Rectal smooth muscle tissue (tissue), 1 donor: ENCODE results near the gene PACRG.

Source experiments
- H3K27ac ChIP-seq: one replicate; pipeline ENCODE4 v1.7.0; 2013; ENCODE audit warnings: low read depth, low read length, inconsistent platforms
- H3K27me3 ChIP-seq: one replicate; pipeline ENCODE4 v1.7.0; 2013; ENCODE audit warnings: low read length; ENCODE audit not compliant: control insufficient read depth, insufficient read depth
- H3K36me3 ChIP-seq: one replicate; pipeline ENCODE4 v1.7.0; 2013; ENCODE audit warnings: low read length; ENCODE audit not compliant: control insufficient read depth, insufficient read depth
- H3K4me1 ChIP-seq: one replicate; pipeline ENCODE4 v1.7.0; 2013; ENCODE audit warnings: low read length; ENCODE audit not compliant: control insufficient read depth, insufficient read depth
- H3K4me3 ChIP-seq: one replicate; pipeline ENCODE4 v1.7.0; 2013; ENCODE audit warnings: low read length
- H3K9ac ChIP-seq: one replicate; pipeline ENCODE4 v1.7.0; 2013; ENCODE audit warnings: low read length

Gene PACRG

DNA sequence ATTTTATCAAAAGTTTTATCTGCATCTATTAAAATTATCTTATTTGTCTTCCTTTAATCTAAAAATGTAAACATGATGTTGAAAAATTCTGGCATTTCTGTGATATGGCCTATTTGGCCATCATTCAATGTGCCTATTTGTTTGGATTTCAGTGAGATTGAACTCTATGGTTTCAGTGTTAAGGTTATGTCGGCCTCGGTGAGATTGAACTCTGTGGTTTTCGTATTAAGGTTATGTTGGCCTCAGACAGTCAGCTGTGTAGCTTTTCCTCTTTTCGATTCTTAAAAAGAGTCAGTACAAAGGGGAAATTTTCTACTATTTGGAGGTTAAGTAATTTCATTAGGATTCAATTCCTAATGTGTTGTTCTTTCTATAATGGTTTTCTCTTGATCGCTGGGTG, 320.6 kb downstream of the PACRG start:
- H3K36me3 ChIP-seq: no peaks in the 10 kb centered on the region
- no peaks in the 10 kb centered on the region for H3K4me1 ChIP-seq
- no peaks in the 10 kb centered on the region for H3K27me3 ChIP-seq
- no peak overlapping the region for H3K9ac ChIP-seq
- no peak overlapping the region for H3K4me3 ChIP-seq
- no peak overlapping the region for H3K27ac ChIP-seq

DNA sequence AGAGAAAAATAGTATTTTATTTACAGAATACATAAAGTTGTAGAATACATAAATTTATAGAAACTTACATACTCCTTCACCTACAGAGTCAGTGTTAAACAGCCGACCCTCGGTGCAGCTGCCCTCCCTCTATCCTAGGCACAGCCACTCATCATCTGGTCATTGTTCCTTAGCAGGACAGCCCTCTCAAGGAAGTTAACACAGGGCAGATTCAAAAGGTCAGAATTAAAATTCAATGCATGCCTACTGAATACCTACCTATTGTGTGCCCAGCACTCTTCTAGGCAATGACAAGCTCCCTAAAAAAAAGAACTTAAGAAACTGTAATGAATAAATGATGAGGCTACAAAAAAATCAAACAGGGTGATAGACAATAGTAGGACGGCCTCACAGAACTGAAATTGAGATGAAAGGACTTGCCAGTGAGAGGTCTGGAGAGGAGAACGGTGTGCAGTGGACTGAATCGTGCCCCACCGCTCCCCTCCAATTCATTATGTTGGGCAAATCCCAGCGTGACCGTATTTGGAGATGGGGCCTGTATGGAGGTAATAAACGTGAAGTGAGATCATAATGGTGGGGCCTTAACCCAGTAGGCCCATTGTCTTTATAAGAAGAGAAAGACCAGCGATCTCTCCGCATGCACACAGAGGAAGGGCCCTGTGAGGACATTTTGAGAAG, 326.0 kb downstream of the PACRG start:
- Histone ChIP-seq H3K36me3 (no peaks in the 10 kb centered on the region), H3K4me3 (no peak overlapping the region), H3K4me1 (no peaks in the 10 kb centered on the region), H3K27me3 (no peaks in the 10 kb centered on the region), H3K27ac (no peak overlapping the region), H3K9ac (no peak overlapping the region)

DNA sequence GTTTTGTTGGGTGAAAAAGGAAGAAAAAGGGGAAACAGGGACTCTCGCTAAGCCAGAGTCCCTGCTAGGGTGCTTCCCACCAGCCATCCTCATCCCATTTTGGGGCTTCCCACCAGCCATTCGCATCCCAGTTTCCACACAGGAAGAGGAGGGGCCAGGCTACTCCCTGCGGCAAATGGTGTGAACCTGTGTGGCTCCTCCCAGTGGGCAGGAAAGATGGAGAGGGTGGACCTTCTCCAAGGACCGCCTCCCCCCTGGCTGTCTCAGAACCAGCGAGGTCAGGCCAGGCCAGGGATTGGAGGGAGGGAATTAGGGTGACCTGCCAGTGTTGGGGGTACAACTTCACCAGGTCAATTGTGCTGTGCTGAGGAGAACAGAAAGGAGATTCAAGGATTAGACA, 326.9 kb downstream of the PACRG start:
- Histone ChIP-seq H3K36me3 (no peaks in the 10 kb centered on the region), H3K27ac (no peak overlapping the region), H3K4me1 (no peaks in the 10 kb centered on the region), H3K4me3 (no peak overlapping the region), H3K27me3 (no peaks in the 10 kb centered on the region), H3K9ac (no peak overlapping the region)

DNA sequence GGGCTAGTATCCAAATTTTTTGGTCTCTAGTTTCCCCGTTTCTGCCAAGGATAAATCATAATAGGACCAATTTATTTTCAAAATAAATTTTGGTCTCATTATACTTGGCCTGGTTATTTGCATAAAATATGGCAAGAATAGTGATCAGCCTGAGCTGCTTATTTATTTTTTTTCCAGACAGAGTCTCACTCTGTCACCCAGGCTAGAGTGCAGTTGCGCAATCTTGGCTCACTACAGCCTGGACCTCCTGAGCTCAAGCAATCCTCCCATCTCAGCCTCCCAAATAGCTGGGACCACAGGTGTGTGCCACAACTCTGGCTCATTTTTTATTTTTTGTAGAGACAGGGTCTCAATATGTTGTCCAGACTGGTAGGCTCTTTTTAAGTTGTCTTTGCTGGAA, 329.5 kb downstream of the PACRG start:
- no peaks in the 10 kb centered on the region for H3K36me3 ChIP-seq
- H3K9ac ChIP-seq: no peak overlapping the region
- H3K27ac ChIP-seq: no peak overlapping the region
- H3K4me3 ChIP-seq: no peak overlapping the region
- no peaks in the 10 kb centered on the region for H3K4me1 ChIP-seq
- H3K27me3 ChIP-seq: no peaks in the 10 kb centered on the region

DNA sequence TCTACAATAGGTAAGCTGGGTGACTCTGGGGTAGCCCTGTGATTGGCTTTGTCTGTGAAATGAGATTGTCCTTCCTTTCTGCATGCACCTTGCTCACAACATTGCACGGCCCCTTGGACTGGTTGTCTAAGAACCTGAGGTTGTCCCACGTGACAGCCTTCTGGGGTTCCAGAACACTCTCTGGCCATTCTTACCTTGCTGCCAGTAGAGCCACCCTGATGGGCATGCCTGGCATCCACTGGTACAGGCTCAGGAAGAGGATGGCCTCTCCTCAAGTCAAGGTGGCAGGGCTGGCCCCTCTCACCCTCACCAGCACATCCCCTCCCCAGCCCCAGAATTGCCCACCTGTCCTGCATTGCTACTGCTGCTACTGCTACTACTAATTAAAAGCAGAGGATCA, 335.0 kb downstream of the PACRG start:
- Histone ChIP-seq H3K9ac (no peak overlapping the region), H3K4me1 (no peaks in the 10 kb centered on the region), H3K36me3 (no peaks in the 10 kb centered on the region), H3K4me3 (no peak overlapping the region), H3K27me3 (no peaks in the 10 kb centered on the region), H3K27ac (no peak overlapping the region)

DNA sequence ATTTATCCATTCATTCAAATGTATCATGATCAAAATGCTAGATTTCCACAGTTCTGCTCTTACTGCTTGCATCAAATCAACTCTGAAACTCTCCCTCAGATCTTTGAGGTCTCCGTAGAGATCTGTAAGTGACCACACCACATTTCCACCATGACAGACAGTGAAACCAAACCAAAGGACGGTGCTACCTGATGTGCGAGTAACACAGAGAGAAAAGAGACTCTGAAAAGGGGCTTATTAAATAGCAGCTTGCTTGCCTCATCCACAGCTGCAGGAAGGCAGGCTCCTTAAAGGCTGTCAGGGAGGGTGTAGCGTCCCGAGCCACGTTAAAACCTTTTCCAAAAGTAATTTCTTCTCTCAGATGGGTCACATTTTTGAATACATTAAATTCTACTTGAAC, 335.8 kb downstream of the PACRG start:
- Histone ChIP-seq H3K36me3 (no peaks in the 10 kb centered on the region), H3K4me3 (no peak overlapping the region), H3K9ac (no peak overlapping the region), H3K27me3 (no peaks in the 10 kb centered on the region), H3K27ac (no peak overlapping the region), H3K4me1 (no peaks in the 10 kb centered on the region)

DNA sequence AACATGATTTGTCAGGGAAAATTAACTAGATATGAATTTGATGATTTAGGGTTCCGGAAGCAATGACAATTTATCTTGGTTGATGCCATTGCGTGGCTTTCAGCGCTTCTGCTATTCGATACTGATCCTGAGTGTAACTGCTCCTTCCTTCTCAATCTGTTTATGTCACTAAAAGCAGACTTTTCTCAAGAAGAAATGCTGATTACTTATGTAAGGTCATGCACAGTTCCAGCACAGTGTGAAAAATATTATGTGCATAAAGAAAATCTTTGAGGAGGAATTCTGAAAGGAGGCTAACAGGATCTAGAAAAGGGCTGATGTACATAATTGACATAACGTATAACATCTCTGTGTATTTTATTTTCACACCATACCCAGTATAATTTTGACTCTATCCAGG, 336.6 kb downstream of the PACRG start:
- H3K27ac ChIP-seq: no peak overlapping the region
- H3K9ac ChIP-seq: no peak overlapping the region
- no peaks in the 10 kb centered on the region for H3K27me3 ChIP-seq
- H3K4me3 ChIP-seq: no peak overlapping the region
- H3K36me3 ChIP-seq: no peaks in the 10 kb centered on the region
- no peaks in the 10 kb centered on the region for H3K4me1 ChIP-seq

DNA sequence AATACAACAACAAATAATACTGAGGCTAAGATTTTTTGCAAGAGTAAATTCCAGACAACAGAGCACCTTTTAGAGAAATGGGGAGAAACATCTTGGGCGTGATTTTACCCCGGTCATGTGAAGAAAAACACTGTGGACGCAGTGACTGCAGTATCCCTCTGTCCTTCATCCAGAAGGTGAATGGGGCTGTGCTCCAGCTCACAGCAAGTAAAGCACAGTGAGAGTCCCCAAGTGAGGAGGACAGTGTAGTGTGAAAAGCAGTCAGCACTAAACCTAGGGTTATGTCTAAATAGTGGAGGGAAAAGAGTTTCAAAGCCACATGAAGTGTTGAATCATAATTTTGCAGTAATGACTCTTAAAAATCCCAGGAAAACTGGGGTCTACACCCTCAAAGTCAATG, 338.4 kb downstream of the PACRG start:
- Histone ChIP-seq H3K4me3 (no peak overlapping the region), H3K27me3 (no peaks in the 10 kb centered on the region), H3K9ac (no peak overlapping the region), H3K4me1 (no peaks in the 10 kb centered on the region), H3K27ac (no peak overlapping the region), H3K36me3 (no peaks in the 10 kb centered on the region)

DNA sequence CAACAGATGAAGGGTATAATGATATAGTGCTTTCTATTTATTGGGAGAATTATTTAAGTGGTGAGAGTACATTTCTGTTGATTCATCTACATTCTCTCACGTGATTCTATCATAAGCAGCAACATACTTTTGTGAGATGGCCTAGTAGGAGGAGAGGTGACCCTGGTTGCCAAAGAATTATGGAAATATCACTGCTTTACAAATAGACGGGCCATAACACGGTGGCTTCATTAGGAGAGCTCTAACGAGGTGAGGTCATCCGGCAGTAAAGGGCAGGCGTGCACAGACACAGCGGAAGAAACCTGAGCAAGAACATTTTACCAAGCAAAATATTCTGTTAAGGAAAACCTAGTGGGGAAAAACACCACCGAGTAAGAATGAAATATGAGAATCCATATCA, 349.4 kb downstream of the PACRG start:
- no peaks in the 10 kb centered on the region for H3K4me1 ChIP-seq
- no peaks in the 10 kb centered on the region for H3K36me3 ChIP-seq

DNA sequence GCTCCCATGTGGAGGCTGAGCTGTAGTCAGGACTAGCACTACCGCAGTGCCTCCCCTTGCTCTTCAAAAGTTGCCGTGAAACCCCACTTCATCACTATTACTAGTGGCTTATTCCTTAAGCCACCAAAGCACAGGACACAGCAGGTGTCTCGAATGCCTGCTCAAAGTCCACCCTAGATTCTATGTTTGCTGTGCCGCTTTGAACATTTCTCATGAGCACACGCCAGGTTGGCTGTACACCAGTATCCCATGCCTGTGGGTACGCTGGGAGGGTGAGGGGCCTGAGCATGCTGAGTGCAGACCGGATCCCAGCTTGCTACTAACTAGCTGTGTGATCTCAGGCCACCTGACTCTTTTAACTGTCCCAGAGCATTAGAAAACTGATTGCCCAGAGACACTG, 350.9 kb downstream of the PACRG start:
- H3K4me1 ChIP-seq: no peaks in the 10 kb centered on the region
- no peak overlapping the region for H3K9ac ChIP-seq
- no peak overlapping the region for H3K4me3 ChIP-seq
- H3K27me3 ChIP-seq: no peaks in the 10 kb centered on the region
- H3K27ac ChIP-seq: no peak overlapping the region
- H3K36me3 ChIP-seq: no peaks in the 10 kb centered on the region

More for the DNA sequence above, 349.4 kb downstream of the PACRG start:
- no peak overlapping the region for H3K27ac ChIP-seq
- H3K27me3 ChIP-seq: no peaks in the 10 kb centered on the region
- H3K9ac ChIP-seq: no peak overlapping the region
- H3K4me3 ChIP-seq: no peak overlapping the region

DNA sequence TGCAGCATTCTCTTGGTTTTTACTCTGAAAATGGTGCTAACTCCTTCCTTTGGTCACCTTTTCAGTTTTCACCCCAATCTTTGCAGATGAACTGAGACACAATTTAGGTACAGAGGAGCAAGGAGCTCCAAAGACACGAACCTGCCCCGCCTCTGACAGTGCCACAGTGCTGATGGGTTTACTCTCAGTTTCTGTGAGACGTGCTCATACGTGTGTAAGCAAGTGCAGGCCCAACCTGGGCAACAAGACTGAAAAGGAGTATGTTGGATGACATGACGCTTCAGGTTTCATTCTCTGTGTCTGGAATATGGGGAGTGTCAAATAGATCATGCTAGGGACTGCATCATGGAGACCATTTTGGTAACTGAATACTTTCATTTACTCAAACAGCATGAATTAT, 352.5 kb downstream of the PACRG start:
- Histone ChIP-seq H3K4me1 (no peaks in the 10 kb centered on the region), H3K9ac (no peak overlapping the region), H3K27me3 (no peaks in the 10 kb centered on the region), H3K27ac (no peak overlapping the region), H3K36me3 (no peaks in the 10 kb centered on the region), H3K4me3 (no peak overlapping the region)

DNA sequence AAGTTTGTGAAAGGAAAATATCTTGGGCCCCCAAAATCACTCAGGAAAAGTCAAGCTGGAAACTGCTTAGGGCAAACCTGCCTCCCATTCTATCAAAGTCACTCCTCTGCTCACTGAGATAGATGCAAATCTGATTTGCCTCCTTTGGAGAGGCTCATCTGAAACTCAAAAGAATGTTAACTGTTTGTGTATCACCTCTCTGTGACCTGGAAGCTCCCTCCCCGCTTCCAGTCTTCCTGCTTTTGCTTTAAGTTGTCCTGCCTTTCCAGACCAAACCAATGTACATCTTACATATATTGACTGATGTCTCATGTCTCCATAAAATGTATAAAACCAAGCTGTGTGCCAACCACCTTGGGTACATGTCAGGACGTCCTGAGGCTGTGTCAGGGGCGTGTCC, 355.4 kb downstream of the PACRG start:
- H3K9ac ChIP-seq: no peak overlapping the region
- H3K4me1 ChIP-seq: no peaks in the 10 kb centered on the region
- no peaks in the 10 kb centered on the region for H3K27me3 ChIP-seq
- H3K27ac ChIP-seq: no peak overlapping the region
- no peak overlapping the region for H3K4me3 ChIP-seq
- H3K36me3 ChIP-seq: no peaks in the 10 kb centered on the region

DNA sequence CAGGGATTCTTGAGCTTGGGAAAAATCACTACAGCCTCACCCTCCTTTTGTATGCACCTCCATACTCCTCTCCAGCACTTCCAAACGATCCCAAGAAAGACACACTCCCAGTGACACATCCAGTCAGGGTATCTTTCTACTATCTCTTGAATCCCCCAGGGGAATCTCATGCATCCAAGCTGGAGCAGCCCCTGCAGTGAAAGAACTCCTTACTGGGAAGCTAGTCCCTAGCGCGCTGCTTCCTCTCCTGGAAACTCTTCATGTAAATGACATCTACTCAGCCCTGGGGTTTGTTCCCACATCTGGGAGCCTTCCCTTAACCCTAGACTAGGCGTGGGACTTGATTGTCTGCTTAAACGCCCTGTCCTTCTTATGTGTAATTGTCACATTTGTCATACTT, 357.7 kb downstream of the PACRG start:
- Histone ChIP-seq H3K27ac (no peak overlapping the region), H3K36me3 (no peaks in the 10 kb centered on the region), H3K4me3 (no peak overlapping the region), H3K9ac (no peak overlapping the region), H3K4me1 (no peaks in the 10 kb centered on the region), H3K27me3 (no peaks in the 10 kb centered on the region)
